HEK293 (cell line): Measurements from ENCODE around the gene CX3CL1.

Experiments
- YY1 ChIP-seq: fragments of 450-650 bp; formaldehyde crosslinking; IDR thresholded peaks from 2 replicates; pipeline ENCODE4 v1.5.1; 2018; ENCODE audit warnings: missing biosample characterization, missing genetic modification characterization
- ZBTB1 ChIP-seq: fragments of 450-650 bp; formaldehyde crosslinking; IDR thresholded peaks from 2 replicates; pipeline ENCODE4 v1.5.1; 2016; ENCODE audit warnings: missing biosample characterization, missing genetic modification characterization
- TF ChIP-seq, protein P1 (sequence below): fragments of 450-650 bp; formaldehyde crosslinking; IDR thresholded peaks from 2 replicates; pipeline ENCODE4 v1.5.1; 2016; ENCODE audit warnings: missing biosample characterization, missing genetic modification characterization

DNA sequence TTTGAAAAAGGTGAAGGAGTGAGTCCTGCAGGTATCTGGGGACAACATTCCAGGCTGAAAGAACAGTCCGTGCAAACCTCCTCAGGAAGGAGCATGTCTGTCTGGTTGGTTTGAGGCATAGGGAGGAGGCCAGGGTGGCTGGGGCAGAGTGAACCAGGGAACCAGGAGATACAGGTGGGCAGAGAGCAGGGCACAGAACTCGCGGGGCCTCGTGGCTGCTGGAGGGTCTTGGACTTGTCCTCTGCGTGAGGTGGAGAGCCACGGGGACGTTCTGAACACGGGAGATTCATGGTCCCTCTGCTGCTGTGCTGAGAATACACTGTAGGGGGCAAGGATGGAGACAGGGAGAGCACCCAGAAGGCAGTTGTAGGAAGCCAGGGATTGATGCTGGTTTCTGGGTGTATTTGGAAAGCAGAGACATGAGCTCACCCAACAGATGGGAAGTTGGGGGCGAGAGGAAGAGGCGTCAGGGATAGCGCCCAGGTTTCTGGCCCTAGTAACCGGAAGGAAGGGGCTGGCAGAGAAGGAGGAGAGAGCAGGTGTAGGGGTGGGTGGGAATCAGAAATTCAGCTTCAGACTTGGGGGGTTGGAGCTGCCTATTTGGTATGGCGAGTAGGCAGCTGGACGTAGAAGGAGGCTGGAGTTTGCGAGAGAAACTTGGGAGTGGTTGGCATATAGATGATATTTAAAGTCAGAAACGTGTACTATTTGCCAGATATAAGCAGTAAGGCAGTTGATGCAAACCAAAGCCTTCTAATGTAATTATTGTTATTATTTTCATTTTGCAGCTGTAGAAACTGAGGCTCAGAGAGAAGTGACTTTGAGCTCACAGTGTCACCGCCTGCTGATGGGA is 31.9 kb downstream of the CX3CL1 start, which contains the start of gene CCL17:
- TF ChIP-seq ZBTB1: no peak
- TF ChIP-seq, protein P1, sequence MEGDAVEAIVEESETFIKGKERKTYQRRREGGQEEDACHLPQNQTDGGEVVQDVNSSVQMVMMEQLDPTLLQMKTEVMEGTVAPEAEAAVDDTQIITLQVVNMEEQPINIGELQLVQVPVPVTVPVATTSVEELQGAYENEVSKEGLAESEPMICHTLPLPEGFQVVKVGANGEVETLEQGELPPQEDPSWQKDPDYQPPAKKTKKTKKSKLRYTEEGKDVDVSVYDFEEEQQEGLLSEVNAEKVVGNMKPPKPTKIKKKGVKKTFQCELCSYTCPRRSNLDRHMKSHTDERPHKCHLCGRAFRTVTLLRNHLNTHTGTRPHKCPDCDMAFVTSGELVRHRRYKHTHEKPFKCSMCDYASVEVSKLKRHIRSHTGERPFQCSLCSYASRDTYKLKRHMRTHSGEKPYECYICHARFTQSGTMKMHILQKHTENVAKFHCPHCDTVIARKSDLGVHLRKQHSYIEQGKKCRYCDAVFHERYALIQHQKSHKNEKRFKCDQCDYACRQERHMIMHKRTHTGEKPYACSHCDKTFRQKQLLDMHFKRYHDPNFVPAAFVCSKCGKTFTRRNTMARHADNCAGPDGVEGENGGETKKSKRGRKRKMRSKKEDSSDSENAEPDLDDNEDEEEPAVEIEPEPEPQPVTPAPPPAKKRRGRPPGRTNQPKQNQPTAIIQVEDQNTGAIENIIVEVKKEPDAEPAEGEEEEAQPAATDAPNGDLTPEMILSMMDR (tag by site-specific recombination): no peak
- TF ChIP-seq YY1 (tag by site-specific recombination): no peak
